Measurements from ENCODE around the gene VPS26B. TPM values are rescaled to one million over a fixed set of nuclear protein-coding genes. Genes with fewer than 3 reads are reported as not detected.
A peak's percentile ranks its signal among the peaks of the same experiment; 100 is the strongest.

The VPS26B gene
- total and polyA plus RNA-seq, 9 of the 15 experiments (the other 6 are each of a cell fraction or from before 2014, with no cell fraction given): 3.5 to 43.3 (median 27.4) TPM

- POLR2A ChIA-PET: no interaction called here
- intact Hi-C loops (cut with micrococcal nuclease) (no loop called here), in situ Hi-C loops (cut with MboI) (no loop called here)
Measured at GRCh38 chr11:134260983-134261382, 36.5 kb downstream of the VPS26B start.

DNA sequence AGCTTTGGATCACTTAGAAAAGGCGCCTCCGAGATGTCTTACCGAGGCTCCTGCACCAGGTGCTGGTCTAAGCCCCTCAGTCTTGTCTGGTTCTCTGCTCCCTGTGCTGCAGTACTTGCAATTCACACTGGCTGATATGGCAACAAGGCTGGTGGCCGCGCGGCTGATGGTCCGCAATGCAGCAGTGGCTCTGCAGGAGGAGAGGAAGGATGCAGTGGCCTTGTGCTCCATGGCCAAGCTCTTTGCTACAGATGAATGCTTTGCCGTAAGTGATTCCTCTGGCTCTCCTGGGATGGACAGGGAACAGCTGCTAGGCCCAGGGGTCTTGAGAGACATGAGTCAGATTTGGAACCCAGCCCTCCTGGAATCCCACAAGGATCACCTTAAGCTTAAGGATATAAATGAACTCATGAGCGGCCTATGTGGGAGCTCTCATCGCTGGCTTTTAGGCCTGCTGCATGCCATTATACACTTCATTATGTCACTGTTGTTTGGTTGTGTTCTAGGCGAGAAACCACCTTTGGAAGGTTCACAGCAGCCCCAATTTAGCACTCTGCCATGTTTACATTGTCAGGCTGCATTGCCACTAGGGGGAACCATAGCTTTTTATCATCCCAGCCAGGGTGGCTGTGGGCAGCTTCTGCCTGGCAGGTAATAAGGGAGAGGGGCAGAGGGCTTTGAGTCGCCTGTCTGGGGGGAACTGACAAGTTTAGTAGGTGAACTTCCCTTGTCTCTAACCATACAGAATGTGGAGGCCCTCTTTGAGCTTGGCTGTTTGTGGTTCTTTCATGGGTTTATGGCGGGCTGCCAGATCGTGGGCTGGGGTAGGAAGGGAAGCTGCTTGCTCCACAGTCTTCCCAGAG is 37.4 kb downstream of the VPS26B start:
- Histone ChIP-seq H3K4me2 (ENCODE audit: insufficient read depth, low read length) (no peak overlapping the region), H3K79me2 (ENCODE audit: control insufficient read depth, insufficient read depth, low read length) (no peaks in the 10 kb centered on the region), H2AFZ (ENCODE audit: low read depth, low read length) (no peak overlapping the region), H3K27me3 (ENCODE audit: control insufficient read depth in 2 of 2, insufficient read depth in 2 of 2, low read length in 2 of 2) (no peaks in the 10 kb centered on the region), H4K20me1 (replicated peaks; ENCODE audit: control insufficient read depth, insufficient read depth, low read length) (no peaks in the 10 kb centered on the region), H3K4me3 (no peak overlapping the region), H3K9ac (ENCODE audit: insufficient read depth in 1 of 2, low read depth in 2 of 2, low read length in 2 of 2) (no peak overlapping the region), H3K9me1 (ENCODE audit: control insufficient read depth, insufficient read depth, low read length) (no peaks in the 10 kb centered on the region), H3K27ac (ENCODE audit: extremely low read depth, low read depth, low read length) (no peak overlapping the region), H3K36me3 (ENCODE audit: control insufficient read depth, insufficient read depth, low read length) (peaks cover 59% of the 10 kb centered on the region), H3K4me1 (replicated peaks in 1 of 2; ENCODE audit: control insufficient read depth in 2 of 2, insufficient read depth in 2 of 2, low read length in 2 of 2) (peaks cover 0 to 3% of the 10 kb centered on the region in 2 experiments; a peak in 1 of 5 replicates), H3K9me3 (replicated peaks; ENCODE audit: control insufficient read depth, insufficient read depth, low read depth, low read length) (no peaks in the 10 kb centered on the region)
- in situ Hi-C loops (cut with MboI) (no loop called here), intact Hi-C loops (cut with micrococcal nuclease) (no loop called here)
- no TSS peak for BruUV-seq (replicated peaks)
- ATAC-seq (peak; percentile 86), DNase-seq (ENCODE audit: extremely low read depth in 1 of 4, low spot score in 3 of 4) (peak; percentile 35 to 57 (median 46)), FAIRE-seq (peak; percentile 80)
- ChIA-PET POLR2A (interaction anchor here (1.0 to 1.8 kb wide), 3 partner anchors 8 to 16 kb away, joined by 3 to 8 read pairs (median 6); partner anchors contain the start of genes ACAD8 and THYN1), CTCF (ENCODE audit: low intra/inter-chr PET ratio) (interaction anchor here (1.2 to 1.3 kb wide), 2 partner anchors 119 to 374 kb away, joined by 3 to 4 read pairs; no protein-coding TSS in a partner anchor)
- 82% methylated on average over 13 of the region's 14 CpGs for WGBS (ENCODE audit: insufficient coverage, low coverage, missing lambda C conversion rate)
- no peak for TF ChIP-seq CHD1 (IDR thresholded peaks at IDR 0.05; ENCODE audit: low read length)
- TF ChIP-seq PRPF4 (IDR thresholded peaks at IDR 0.05; ENCODE audit: insufficient read depth, low read depth, low read length, poor library complexity, severe bottlenecking): no peak
- TF ChIP-seq SMC3 (conservative IDR thresholded peaks at IDR 0.05; ENCODE audit: insufficient read depth, low read depth, low read length): 0 out of 2 replicates have a peak, but pooled peaks have one; percentile 14
- TF ChIP-seq DNMT1 (IDR thresholded peaks at IDR 0.05): no peak
- TF ChIP-seq FOXK2 (conservative IDR thresholded peaks at IDR 0.05 in 1 of 2, IDR thresholded peaks at IDR 0.05 in 1 of 2; ENCODE audit: low read depth in 2 of 2): peak; percentile 85 to 89
- TF ChIP-seq MAFK (IDR thresholded peaks at IDR 0.05; ENCODE audit: low read length): no peak
- TF ChIP-seq ZKSCAN8 (CRISPR knock-in tag; IDR thresholded peaks at IDR 0.05): no peak

More at GRCh38 chr11:134260983-134261382, 36.5 kb downstream of the VPS26B start:
- no peaks in the 10 kb centered on the region for H3K27me3 ChIP-seq (ENCODE audit: control insufficient read depth in 2 of 2, insufficient read depth in 2 of 2, low read length in 2 of 2)
- H3K9me3 ChIP-seq (replicated peaks; ENCODE audit: control insufficient read depth, insufficient read depth, low read depth, low read length): no peaks in the 10 kb centered on the region
- no peak overlapping the region for H3K27ac ChIP-seq (ENCODE audit: extremely low read depth, low read depth, low read length)
- no TSS peak for BruUV-seq (replicated peaks)
- peaks cover 0 to 3% of the 10 kb centered on the region in 2 experiments; a peak in 1 of 5 replicates for H3K4me1 ChIP-seq (replicated peaks in 1 of 2; ENCODE audit: control insufficient read depth in 2 of 2, insufficient read depth in 2 of 2, low read length in 2 of 2)
- no peak for FAIRE-seq
- ATAC-seq: no peak
- no peak for TF ChIP-seq HDGF (IDR thresholded peaks at IDR 0.05)
- no peak for TF ChIP-seq XRCC4 (IDR thresholded peaks at IDR 0.05; ENCODE audit: extremely low read depth, insufficient read depth, insufficient read length)
- no peak for TF ChIP-seq HNRNPH1 (optimal IDR thresholded peaks at IDR 0.05; ENCODE audit: low read depth, low read length)
- no peak for TF ChIP-seq GATAD2B (IDR thresholded peaks at IDR 0.05; ENCODE audit: borderline replicate concordance)
- no peak for TF ChIP-seq POLR2AphosphoS5 (IDR thresholded peaks at IDR 0.05; ENCODE audit: control insufficient read depth, insufficient read depth, low read depth, low read length)
- TF ChIP-seq CXXC5 (CRISPR knock-in tag; IDR thresholded peaks at IDR 0.05): no peak
- TF ChIP-seq ZNF165 (CRISPR knock-in tag; IDR thresholded peaks at IDR 0.05; ENCODE audit: borderline replicate concordance): no peak
- DNase-seq (ENCODE audit: extremely low read depth in 1 of 4, low spot score in 3 of 4): no peak
- H3K4me2 ChIP-seq (ENCODE audit: insufficient read depth, low read length): no peak overlapping the region
- H3K79me2 ChIP-seq (ENCODE audit: control insufficient read depth, insufficient read depth, low read length): no peaks in the 10 kb centered on the region
- H3K36me3 ChIP-seq (ENCODE audit: control insufficient read depth, insufficient read depth, low read length): peaks cover 64% of the 10 kb centered on the region
- H2AFZ ChIP-seq (ENCODE audit: low read depth, low read length): no peak overlapping the region
- no peaks in the 10 kb centered on the region for H4K20me1 ChIP-seq (replicated peaks; ENCODE audit: control insufficient read depth, insufficient read depth, low read length)
- peak overlapping the region in 1 of 2 experiments; percentile 1; a peak in 1 of 4 replicates for H3K9ac ChIP-seq (ENCODE audit: insufficient read depth in 1 of 2, low read depth in 2 of 2, low read length in 2 of 2)
- whole genome bisulfite sequencing (ENCODE audit: insufficient coverage, low coverage, missing lambda C conversion rate): 82% methylated on average over 10 of the region's 16 CpGs
- H3K9me1 ChIP-seq (ENCODE audit: control insufficient read depth, insufficient read depth, low read length): no peaks in the 10 kb centered on the region
- CTCF ChIA-PET (ENCODE audit: low intra/inter-chr PET ratio): no interaction called here
- no peak overlapping the region for H3K4me3 ChIP-seq

All from K562 (cell line).